ENCODE measurements around the gene SWAP70. TPM values are rescaled to one million over a fixed set of nuclear protein-coding genes. Genes with fewer than 3 reads are reported as not detected.

Gene SWAP70
- total and polyA plus RNA-seq, 10 of the 15 experiments (the other 5 are each of a cell fraction or from before 2014, with no cell fraction given) = 20.6 to 62.4 (median 41.7) TPM

- ChIA-PET SMC1A (ENCODE audit: uncharacterized antibody, unreplicated experiment) (interaction anchor here (1.1 to 1.5 kb wide), 3 partner anchors 16 to 114 kb away, joined by 3 to 4 read pairs (median 3); no protein-coding TSS in a partner anchor), RAD21 (ENCODE audit: unreplicated experiment) (interaction anchor here (0.8 kb wide), 1 partner anchor 11 kb away, joined by 4 read pairs; no protein-coding TSS in a partner anchor), POLR2A (interaction anchor here (1.4 kb wide), 1 partner anchor 10 kb away, joined by 4 read pairs; no protein-coding TSS in a partner anchor), CTCF (no interaction called here)
- H2AFZ ChIP-seq (ENCODE audit: control insufficient read depth, low read depth, low read length) = no peak overlapping the region
- no peaks in the 10 kb centered on the region for H3K27me3 ChIP-seq (replicated peaks in 1 of 2; ENCODE audit: control insufficient read depth in 2 of 2, insufficient read depth in 2 of 2, low read length in 1 of 2)
- ATAC-seq = no peak
- WGBS (ENCODE audit: insufficient coverage, insufficient replicate concordance, low lambda C conversion rate, missing lambda C conversion rate) = 38% methylated on average over 2 of the region's 2 CpGs
- FAIRE-seq = no peak
- in situ Hi-C loops (cut with MboI) = no loop called here
- no TSS peak for BruUV-seq (replicated peaks)
- no peaks in the 10 kb centered on the region for H3K36me3 ChIP-seq (ENCODE audit: control insufficient read depth in 2 of 2, insufficient read depth in 2 of 2, low read length in 1 of 2)
- TF ChIP-seq TCF12 (IDR thresholded peaks at IDR 0.05; ENCODE audit: low read depth, low read length) (no peak), GATAD2B (conservative IDR thresholded peaks at IDR 0.05; ENCODE audit: low read depth) (no peak), CBX5 (IDR thresholded peaks at IDR 0.05; ENCODE audit: low read depth) (no peak), ZNF622 (IDR thresholded peaks at IDR 0.05) (no peak), BCL11A (IDR thresholded peaks at IDR 0.05; ENCODE audit: low read depth, low read length) (no peak), NFXL1 (IDR thresholded peaks at IDR 0.05; ENCODE audit: borderline replicate concordance) (no peak), RB1 (IDR thresholded peaks at IDR 0.05; ENCODE audit: borderline replicate concordance) (no peak), SUZ12 (IDR thresholded peaks at IDR 0.05; ENCODE audit: unreplicated experiment) (no peak), KLF5 (IDR thresholded peaks at IDR 0.05; ENCODE audit: partially characterized antibody) (no peak), RAD51 (IDR thresholded peaks at IDR 0.05) (no peak)
- TF ChIP-seq, protein P1, sequence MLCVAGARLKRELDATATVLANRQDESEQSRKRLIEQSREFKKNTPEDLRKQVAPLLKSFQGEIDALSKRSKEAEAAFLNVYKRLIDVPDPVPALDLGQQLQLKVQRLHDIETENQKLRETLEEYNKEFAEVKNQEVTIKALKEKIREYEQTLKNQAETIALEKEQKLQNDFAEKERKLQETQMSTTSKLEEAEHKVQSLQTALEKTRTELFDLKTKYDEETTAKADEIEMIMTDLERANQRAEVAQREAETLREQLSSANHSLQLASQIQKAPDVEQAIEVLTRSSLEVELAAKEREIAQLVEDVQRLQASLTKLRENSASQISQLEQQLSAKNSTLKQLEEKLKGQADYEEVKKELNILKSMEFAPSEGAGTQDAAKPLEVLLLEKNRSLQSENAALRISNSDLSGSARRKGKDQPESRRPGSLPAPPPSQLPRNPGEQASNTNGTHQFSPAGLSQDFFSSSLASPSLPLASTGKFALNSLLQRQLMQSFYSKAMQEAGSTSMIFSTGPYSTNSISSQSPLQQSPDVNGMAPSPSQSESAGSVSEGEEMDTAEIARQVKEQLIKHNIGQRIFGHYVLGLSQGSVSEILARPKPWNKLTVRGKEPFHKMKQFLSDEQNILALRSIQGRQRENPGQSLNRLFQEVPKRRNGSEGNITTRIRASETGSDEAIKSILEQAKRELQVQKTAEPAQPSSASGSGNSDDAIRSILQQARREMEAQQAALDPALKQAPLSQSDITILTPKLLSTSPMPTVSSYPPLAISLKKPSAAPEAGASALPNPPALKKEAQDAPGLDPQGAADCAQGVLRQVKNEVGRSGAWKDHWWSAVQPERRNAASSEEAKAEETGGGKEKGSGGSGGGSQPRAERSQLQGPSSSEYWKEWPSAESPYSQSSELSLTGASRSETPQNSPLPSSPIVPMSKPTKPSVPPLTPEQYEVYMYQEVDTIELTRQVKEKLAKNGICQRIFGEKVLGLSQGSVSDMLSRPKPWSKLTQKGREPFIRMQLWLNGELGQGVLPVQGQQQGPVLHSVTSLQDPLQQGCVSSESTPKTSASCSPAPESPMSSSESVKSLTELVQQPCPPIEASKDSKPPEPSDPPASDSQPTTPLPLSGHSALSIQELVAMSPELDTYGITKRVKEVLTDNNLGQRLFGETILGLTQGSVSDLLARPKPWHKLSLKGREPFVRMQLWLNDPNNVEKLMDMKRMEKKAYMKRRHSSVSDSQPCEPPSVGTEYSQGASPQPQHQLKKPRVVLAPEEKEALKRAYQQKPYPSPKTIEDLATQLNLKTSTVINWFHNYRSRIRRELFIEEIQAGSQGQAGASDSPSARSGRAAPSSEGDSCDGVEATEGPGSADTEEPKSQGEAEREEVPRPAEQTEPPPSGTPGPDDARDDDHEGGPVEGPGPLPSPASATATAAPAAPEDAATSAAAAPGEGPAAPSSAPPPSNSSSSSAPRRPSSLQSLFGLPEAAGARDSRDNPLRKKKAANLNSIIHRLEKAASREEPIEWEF (IDR thresholded peaks at IDR 0.05; ENCODE audit: insufficient replicate concordance, low read depth, low read length) = no peak
- TF ChIP-seq, protein P2, sequence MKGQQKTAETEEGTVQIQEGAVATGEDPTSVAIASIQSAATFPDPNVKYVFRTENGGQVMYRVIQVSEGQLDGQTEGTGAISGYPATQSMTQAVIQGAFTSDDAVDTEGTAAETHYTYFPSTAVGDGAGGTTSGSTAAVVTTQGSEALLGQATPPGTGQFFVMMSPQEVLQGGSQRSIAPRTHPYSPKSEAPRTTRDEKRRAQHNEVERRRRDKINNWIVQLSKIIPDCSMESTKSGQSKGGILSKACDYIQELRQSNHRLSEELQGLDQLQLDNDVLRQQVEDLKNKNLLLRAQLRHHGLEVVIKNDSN (IDR thresholded peaks at IDR 0.05; ENCODE audit: borderline replicate concordance, extremely low read length, insufficient read depth, low read depth, low read length) = no peak
- H3K9me3 ChIP-seq (replicated peaks; ENCODE audit: control insufficient read depth, insufficient read depth, low read length) = peaks cover 2% of the 10 kb centered on the region; the same call in 1 of the 3 replicates
- no peak for DNase-seq (ENCODE audit: low read depth, low spot score)
- H3K9ac ChIP-seq (ENCODE audit: control insufficient read depth, insufficient read depth, low read length) = no peak overlapping the region
- H3K27ac ChIP-seq (ENCODE audit: control insufficient read depth, insufficient read depth) = no peak overlapping the region
- H4K20me1 ChIP-seq (ENCODE audit: control insufficient read depth, insufficient read depth) = no peaks in the 10 kb centered on the region
- no peak overlapping the region for H3K4me3 ChIP-seq
- intact Hi-C loops (cut with micrococcal nuclease; ENCODE audit: unreplicated experiment) = no loop called here
- H3K4me2 ChIP-seq (ENCODE audit: control insufficient read depth, insufficient read depth) = no peak overlapping the region
- H3K4me1 ChIP-seq (ENCODE audit: control insufficient read depth, insufficient read depth, low read length) = peaks cover 7% of the 10 kb centered on the region
- H3K79me2 ChIP-seq (ENCODE audit: control insufficient read depth, insufficient read depth, low read length) = no peaks in the 10 kb centered on the region
Observed at GRCh38 chr11:9633679-9634078, 30.2 kb upstream of the SWAP70 start.

Measured in GM12878 (cell line).